Right atrium auricular region (tissue), 2 donors: Measurements from ENCODE around the gene EVI5. TPM values are rescaled to one million over a fixed set of nuclear protein-coding genes. Genes with fewer than 3 reads are reported as not detected.

ENCODE experiments used
- DNase-seq: peaks from one replicate; pipeline ENCODE4 v3.0.0-alpha.2; 2019; ENCODE audit warnings: low spot score
- H3K27ac ChIP-seq, 2 donors: fragments of 200-600 bp; sonication (generic); 1 replicate in 1 of 2; 2 replicates in 1 of 2; pipeline ENCODE4 v1.5.1; 2016 to 2019
- H3K27me3 ChIP-seq, 2 donors: fragments of 200-600 bp; sonication (generic); one replicate each; pipeline versions ENCODE4 v1.5.1 to v1.6.0; 2017 to 2019
- H3K36me3 ChIP-seq: fragments of 200-600 bp; sonication (generic); one replicate; pipeline ENCODE4 v1.5.1; 2016
- H3K4me1 ChIP-seq, 2 donors: fragments of 200-600 bp; sonication (generic); one replicate each; pipeline versions ENCODE4 v1.5.1 to v1.6.0; 2017 to 2019
- H3K4me3 ChIP-seq, 2 donors: fragments of 200-600 bp; sonication (generic); 1 replicate in 1 of 2; 2 replicates in 1 of 2; pipeline ENCODE4 v1.5.1; 2017 to 2019; ENCODE audit warnings: mild to moderate bottlenecking in 1 of 2, moderate library complexity in 1 of 2
- H3K9me3 ChIP-seq, 2 donors: fragments of 200-600 bp; sonication (generic); one replicate each; pipeline ENCODE4 v1.5.1; 2019
- CTCF ChIP-seq, 2 donors: fragments of 200-600 bp; sonication (generic); IDR thresholded peaks; one replicate each; pipeline ENCODE4 v1.5.1; 2019; ENCODE audit warnings: antibody characterized with exemption in 2 of 2
- total RNA-seq, 2 donors: library from RNA; depleted of rRNA; stranded (reverse); fragments of >200 nt; gene quantifications; one replicate each; pipeline ENCODE4 v1.1.0, GENCODE V29; 2016

Gene EVI5
- total RNA-seq, 2 donors from 2014 or later: 26.4 to 41.9 TPM

- no peaks in the 10 kb centered on the region for H3K9me3 ChIP-seq
- peaks cover 0 to 22% of the 10 kb centered on the region in 2 donors for H3K4me1 ChIP-seq
- H3K36me3 ChIP-seq: no peaks in the 10 kb centered on the region
- no peak overlapping the region for H3K4me3 ChIP-seq
- no peaks in the 10 kb centered on the region for H3K27me3 ChIP-seq
- no peak for DNase-seq
- H3K27ac ChIP-seq: peak overlapping the region; percentile 75 to 92
- no peak for TF ChIP-seq CTCF (IDR thresholded peaks at IDR 0.05)
Observed at GRCh38 chr1:92754719-92755050, 30.2 kb downstream of the EVI5 start.

GRCh38 chr1:92754000-92754718 lies 30.7 kb downstream of the EVI5 start:
- no peaks in the 10 kb centered on the region for H3K36me3 ChIP-seq
- H3K4me1 ChIP-seq: peaks cover 0 to 22% of the 10 kb centered on the region in 2 donors
- DNase-seq: no peak
- H3K9me3 ChIP-seq: no peaks in the 10 kb centered on the region
- no peaks in the 10 kb centered on the region for H3K27me3 ChIP-seq
- peak overlapping the region in 1 of 2 donors; percentile 92 for H3K27ac ChIP-seq
- no peak overlapping the region for H3K4me3 ChIP-seq
- TF ChIP-seq CTCF (IDR thresholded peaks at IDR 0.05): no peak

GRCh38 chr1:92752719-92753118 lies 32.2 kb downstream of the EVI5 start:
- H3K9me3 ChIP-seq: no peaks in the 10 kb centered on the region
- no peak overlapping the region for H3K27ac ChIP-seq
- peaks cover 0 to 27% of the 10 kb centered on the region in 2 donors for H3K4me1 ChIP-seq
- H3K36me3 ChIP-seq: no peaks in the 10 kb centered on the region
- H3K27me3 ChIP-seq: no peaks in the 10 kb centered on the region
- TF ChIP-seq CTCF (IDR thresholded peaks at IDR 0.05): no peak
- no peak overlapping the region for H3K4me3 ChIP-seq
- DNase-seq: no peak

- TF ChIP-seq CTCF (IDR thresholded peaks at IDR 0.05): peak in 1 of 2 donors; percentile 59
- no peak overlapping the region for H3K4me3 ChIP-seq
- no peaks in the 10 kb centered on the region for H3K27me3 ChIP-seq
- peaks cover 0 to 18% of the 10 kb centered on the region in 2 donors for H3K4me1 ChIP-seq
- no peak for DNase-seq
- no peak overlapping the region for H3K27ac ChIP-seq
- no peaks in the 10 kb centered on the region for H3K9me3 ChIP-seq
- H3K36me3 ChIP-seq: no peaks in the 10 kb centered on the region
Observed at GRCh38 chr1:92749024-92749634, 35.8 kb downstream of the EVI5 start.

- peak overlapping the region in 1 of 2 donors; percentile 29 for H3K27ac ChIP-seq
- peak in 1 of 2 donors; percentile 10 for TF ChIP-seq CTCF (IDR thresholded peaks at IDR 0.05)
- peaks cover 0 to 18% of the 10 kb centered on the region in 2 donors for H3K4me1 ChIP-seq
- no peaks in the 10 kb centered on the region for H3K9me3 ChIP-seq
- DNase-seq: no peak
- no peaks in the 10 kb centered on the region for H3K27me3 ChIP-seq
- H3K36me3 ChIP-seq: no peaks in the 10 kb centered on the region
- H3K4me3 ChIP-seq: no peak overlapping the region
Observed at GRCh38 chr1:92748138-92748537, 36.8 kb downstream of the EVI5 start.
